ENCODE measurements around the gene MRPL53. TPM values are rescaled to one million over a fixed set of nuclear protein-coding genes. Genes with fewer than 3 reads are reported as not detected.

MRPL53 gene
- total RNA-seq = 105 TPM in 2 replicates

DNA sequence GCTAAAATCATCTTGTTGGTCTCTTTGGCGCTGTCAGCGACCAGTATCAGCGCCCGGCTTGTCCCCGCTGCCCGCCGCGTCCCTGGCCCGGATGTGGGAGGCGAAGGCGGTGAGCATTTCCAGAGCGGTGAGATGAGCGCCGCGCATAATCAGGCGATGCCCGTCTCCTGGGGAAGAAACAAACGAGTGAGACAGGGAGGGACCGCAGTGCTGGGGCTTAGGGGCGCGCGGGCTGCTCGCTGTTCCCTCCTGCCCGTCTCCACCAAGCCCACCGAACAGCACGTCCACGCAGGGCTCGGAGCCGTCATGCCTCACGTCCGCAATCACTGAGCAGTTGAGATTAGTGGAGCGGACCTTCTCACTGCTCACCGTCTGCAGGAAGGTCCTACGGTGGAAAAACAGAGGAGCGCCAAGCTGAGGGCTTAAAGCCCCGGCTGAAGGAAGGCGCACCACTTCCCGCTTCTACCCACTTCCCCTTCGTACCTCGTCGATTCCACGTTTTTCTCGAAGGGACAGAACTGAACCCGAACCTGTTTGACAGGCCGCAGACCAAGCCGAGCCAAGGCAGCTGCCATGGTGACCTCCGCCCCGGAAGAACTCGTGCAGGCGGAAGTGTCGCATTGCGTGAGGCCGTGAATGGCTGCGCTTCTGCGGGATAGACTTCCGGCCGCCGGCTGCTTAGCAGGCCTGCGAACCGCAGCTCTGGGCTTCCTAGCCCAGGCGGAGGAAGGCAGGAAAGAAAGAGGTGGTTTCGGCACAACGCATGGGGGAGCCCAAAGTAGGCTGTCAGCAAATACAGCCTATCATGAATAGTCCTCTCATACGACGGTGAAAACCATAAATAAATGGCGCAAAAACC lies at the start of gene MRPL53:
Gene MRPL53 (minus strand): TSS at position 595 of the 859 bp plus-strand sequence. CDS start 20 bp downstream, at position 575.
- intact Hi-C loops (cut with micrococcal nuclease) = loop anchor here (1.0 kb wide), 4 partner anchors 10 to 57 kb away; partner anchors contain the start of genes AUP1, CCDC142, HTRA2 and WBP1

DNA sequence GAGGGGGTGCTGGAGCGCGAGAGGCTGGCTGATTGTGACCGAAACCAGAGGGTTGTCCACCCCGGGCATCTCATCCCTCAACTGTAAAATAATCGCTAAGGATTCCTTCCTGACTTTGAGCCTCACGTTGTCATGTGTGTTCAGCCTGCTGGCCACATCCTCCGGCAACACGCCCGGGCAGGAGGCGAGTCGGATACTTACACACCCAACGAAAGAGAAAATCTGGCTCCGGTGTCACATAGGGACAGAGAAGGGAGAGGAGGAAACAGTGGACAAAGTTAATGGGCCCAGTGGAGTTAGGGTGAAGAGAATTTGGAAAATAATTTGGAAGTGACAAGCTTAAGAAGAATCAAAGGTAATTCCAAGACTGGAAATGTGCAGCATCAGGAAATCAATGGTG lies 44.2 kb upstream of the MRPL53 start:
- intact Hi-C loops (cut with micrococcal nuclease) = no loop called here

DNA sequence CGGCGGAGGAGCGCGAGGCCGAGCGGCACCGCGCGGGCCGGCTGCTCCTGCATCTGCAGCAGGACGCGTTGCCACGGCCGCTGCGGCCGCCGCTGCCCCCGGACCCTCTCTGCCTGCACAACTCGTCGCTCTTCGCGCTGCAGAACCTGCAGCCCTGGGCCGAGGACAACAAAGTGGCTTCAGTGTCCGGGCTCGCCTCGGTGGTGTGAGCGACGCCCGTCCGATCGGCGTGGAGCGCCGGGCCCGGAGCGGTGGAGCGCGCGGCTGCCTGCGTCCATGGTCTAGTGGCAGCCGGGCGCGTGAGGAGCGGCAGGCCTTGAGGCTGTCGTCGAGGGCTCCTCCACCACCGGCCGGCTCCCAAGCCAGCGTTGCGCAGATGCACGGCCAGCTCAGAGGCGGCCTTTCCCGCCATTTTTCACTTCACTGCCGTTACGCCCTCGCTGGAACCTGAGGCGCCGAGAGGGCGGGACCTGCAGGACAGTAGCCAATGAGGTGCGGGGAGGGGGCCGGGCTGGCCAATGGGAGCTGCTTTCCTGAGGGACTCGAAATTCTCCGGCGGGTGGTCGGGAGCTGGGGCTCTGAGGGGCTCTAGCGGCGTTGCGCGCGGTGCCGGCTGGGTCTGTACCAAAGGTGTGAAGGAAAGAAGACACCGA lies 43.6 kb upstream of the MRPL53 start:
- intact Hi-C loops (cut with micrococcal nuclease) = loop anchor here (2.0 kb wide), 1 partner anchor 17 kb away; the partner anchor contains the start of gene LBX2

DNA sequence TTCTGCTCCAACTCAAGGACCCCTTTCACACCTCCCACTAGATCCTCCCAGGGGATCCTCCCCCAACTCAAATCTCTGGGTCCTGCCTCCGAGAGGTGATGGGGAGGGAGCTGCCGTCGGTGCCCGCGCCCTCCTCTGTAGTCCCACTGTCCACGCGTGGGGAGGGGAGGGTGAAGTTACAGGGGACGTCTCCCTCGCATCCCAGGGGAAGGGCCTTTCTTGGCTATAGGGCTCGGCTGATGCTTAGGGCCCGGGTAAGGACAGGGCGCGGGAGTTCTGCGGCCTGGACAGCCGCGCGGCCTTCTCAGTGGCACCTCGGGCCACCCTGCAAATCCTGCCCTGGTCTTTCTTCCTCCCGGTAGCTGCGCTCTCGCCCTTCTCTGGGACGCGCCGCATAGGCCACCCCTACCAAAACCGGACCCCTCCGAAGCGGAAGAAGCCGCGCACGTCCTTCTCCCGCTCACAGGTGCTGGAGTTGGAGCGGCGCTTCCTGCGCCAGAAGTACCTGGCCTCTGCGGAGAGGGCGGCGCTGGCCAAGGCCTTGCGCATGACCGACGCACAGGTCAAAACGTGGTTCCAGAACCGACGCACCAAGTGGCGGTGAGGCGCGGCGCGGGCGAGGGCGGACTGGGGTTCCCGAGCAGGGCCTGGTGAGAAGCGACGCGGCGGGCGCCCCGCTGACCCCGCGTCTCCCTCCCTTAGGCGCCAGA lies 42.9 kb upstream of the MRPL53 start:
- intact Hi-C loops (cut with micrococcal nuclease) = loop anchor here (2.0 kb wide), 1 partner anchor 17 kb away; the partner anchor contains the start of gene LBX2

DNA sequence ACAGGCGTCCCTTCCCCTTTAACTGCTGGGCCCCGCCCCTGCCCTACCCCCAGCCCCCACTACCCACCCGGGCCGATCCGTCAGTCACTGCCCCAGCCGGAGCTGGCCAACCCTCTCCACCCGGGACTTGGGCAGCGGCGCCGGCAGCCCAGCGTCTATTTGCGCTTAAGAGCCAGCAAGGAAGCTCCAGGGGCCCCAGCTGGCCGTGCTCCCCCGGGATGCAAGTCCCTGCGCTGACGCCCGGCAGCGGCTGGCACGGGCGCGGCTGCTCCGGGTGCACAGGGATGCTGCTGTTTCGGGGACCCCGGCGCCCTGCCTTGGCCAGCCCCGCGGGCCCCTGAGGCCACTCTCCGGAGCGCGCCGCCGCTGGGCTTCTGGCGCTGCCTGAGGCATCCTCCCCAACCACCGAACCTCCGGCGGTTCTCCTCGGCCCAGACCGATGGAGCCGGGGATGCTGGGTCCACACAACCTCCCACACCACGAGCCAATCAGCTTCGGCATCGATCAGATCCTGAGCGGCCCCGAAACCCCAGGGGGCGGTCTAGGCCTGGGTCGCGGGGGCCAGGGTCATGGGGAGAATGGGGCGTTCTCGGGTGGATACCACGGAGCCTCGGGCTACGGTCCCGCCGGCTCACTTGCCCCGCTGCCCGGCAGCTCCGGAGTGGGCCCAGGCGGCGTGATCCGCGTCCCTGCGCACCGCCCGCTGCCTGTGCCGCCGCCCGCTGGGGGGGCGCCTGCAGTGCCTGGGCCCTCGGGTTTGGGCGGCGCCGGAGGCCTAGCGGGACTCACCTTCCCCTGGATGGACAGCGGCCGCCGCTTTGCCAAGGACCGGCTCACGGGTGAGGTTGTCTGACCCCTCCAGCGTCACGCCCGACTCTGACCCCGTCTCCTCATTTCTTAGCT lies 42.1 kb upstream of the MRPL53 start, which contains the start of gene TLX2:
Gene TLX2 (plus strand): TSS at position 83 of the 903 bp plus-strand sequence. CDS start 357 bp downstream, at position 440.
- intact Hi-C loops (cut with micrococcal nuclease) = loop anchor here (1.0 to 2.0 kb wide), 2 partner anchors 15 to 16 kb away; partner anchors contain the start of genes AUP1, HTRA2 and LBX2

DNA sequence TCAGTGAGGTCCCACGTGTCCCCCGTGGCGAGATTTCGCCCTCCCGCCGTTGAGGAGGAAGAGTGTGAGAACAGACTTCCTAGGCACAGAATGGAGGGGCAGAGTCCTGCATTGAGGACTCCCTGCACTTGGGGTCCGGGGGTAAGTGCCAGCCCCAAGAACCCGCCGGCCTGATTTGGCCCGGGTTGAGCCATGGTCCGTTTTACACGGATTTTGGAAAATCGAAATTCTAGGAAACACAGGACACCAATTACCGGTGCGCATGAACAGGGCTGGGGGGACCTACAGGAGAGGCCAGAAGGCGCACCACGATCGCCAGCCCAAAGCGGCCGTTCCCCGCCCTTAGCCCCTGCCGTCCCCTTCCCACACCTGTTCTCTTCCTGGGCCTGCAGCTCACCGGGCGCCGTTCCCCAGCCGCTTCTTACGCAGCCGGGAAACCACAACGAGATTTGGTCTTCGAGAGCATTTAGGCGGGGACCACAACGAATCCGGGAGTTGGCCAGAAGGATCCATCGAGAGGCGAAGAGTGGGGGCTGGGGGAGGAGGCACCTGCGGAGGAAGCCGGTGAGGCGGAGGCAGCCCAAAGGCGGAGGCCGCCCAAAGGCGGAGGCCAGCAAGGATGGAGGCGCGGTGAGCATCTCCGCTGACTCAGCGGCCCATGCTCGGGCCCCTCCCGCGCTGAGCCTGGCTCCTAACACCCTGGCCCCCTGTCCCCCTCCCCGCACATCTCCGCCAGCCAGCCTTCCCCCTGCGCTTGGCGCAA lies 41.3 kb upstream of the MRPL53 start:
- intact Hi-C loops (cut with micrococcal nuclease) = loop anchor here (1.0 to 2.0 kb wide), 2 partner anchors 15 to 16 kb away; partner anchors contain the start of genes AUP1, HTRA2 and LBX2

DNA sequence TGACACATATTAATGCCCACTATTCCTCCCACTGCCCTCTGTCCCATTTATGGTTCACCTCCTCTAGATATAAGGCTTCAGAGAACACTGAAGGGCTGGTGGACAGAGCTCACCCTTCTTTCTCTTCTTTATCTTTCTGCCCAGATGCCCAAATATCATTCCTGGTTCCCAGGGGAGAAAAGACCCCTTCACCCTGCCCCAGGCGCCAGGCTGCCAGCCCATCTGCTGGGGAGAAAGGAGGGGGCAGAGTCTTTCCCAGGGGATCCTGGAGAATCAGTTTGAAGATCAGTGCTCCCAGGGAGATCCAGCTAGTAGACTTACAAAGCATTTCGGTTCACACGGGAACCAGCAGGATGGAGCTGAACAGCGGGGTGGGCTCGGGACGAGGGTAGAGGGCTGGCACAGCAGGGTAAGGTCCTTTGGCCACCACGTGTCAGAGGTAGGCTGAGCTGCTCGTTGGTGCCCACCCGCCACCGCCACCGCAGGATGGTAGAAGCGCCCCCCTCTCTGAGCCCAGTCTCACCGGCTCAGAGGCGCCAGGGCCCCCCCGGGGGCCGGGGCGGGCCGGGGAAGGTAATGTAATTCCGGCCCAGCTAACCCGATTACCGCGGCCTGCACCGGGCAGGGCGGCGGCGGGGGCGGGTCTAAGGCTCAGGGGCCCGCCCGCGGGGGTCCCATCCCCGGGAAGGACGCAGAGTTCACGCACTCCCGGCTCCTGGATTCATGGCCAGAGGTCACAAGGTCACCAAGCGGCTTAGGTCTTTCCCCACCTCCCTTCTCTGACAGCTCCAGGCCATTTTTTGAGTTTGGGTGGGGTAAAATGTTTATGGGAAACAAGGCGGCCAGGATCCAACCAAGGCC lies 40.5 kb upstream of the MRPL53 start:
- intact Hi-C loops (cut with micrococcal nuclease) = no loop called here

DNA sequence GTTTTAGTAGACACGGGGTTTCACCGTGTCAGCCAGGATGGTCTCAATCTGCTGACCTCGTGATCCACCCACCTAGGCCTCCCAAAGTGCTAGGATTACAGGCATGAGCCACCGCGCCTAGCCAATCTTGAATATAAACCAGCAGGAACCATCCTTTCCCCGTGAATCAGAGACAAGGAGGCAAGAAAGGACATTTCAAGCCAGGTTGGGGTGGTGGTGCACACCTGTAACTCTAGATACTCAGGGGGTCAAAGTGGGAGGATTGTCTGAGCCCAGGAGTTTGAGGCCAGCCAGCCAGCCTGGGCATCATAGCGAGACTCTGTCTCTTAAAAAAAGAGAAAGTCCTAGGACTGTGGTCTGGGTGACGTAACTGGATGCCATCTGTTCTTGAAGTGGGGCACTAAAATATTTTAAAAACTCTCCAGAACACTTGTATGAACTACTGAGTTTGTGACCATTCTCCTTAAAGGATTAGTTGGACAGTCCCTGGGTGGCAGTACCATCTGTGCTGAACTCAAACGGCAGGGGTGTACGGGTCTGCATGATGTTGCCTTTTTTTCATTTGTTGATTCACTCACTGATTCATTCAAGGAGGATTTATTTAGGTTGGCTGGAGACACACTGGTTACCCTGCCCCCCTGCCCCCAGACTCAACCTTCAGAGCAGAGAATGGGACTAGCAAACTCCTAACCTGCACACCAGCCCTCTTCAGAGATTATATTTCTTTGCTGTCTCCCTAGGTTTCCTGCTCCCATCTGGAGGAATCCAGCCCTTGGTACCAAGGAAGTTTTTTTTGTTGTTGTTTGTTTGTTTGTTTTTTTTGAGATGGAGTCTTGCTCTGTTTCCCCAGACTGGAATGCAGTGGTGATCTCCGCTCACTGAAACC lies 38.9 kb upstream of the MRPL53 start:
- intact Hi-C loops (cut with micrococcal nuclease) = no loop called here

DNA sequence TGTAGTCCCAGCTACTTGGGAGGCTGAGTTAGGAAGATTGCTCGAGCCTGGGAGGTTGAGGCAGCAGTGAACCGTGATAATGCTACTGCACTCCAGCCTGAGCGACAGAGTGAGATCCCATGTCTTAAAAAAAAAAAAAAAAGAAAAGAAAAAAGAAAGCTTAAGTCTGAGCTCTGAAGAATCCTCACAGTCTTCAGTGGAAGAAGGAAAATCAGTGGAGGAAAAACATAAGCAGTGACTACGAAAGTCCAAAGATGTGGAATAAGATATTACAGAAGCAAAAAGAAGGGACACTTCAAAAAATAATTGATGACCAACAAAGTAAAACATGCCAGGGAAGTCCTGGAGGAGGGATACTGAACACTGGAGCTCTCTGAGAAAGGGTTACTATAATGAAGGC lies 37.8 kb upstream of the MRPL53 start:
- intact Hi-C loops (cut with micrococcal nuclease) = no loop called here

DNA sequence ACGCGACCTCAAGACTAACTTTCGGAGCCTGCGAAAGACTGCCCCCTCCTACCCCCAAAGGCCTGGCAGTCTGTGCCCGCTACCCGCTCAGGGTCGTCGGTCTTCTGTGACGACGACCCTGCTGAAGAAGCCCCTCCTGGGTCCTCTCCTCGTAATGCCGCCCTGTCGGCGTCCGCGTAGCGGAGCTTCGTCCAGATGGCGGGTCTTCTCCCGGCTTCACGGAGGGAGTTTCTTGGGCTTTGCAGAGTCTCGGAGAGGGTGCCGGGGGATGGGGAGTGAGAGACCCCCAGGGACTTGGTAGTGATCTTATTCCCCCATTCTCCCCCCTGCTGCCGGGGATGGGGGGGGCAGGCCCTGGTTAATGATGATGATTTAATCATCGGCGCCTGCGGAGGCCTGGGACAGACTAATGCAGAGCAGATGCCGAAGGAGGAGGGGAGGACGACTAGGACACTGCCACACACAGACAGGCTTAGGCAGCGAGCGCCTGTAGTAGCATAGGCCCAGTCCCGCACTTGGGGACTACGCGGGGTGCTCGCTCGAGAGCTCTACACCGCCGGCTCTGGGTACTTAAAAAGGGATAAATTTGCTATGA lies 35.5 kb upstream of the MRPL53 start:
- intact Hi-C loops (cut with micrococcal nuclease) = loop anchor here (1.0 to 10.0 kb wide), 7 partner anchors 9 to 327 kb away; partner anchors contain the start of genes AUP1, DOK1, HK2 and HTRA2

DNA sequence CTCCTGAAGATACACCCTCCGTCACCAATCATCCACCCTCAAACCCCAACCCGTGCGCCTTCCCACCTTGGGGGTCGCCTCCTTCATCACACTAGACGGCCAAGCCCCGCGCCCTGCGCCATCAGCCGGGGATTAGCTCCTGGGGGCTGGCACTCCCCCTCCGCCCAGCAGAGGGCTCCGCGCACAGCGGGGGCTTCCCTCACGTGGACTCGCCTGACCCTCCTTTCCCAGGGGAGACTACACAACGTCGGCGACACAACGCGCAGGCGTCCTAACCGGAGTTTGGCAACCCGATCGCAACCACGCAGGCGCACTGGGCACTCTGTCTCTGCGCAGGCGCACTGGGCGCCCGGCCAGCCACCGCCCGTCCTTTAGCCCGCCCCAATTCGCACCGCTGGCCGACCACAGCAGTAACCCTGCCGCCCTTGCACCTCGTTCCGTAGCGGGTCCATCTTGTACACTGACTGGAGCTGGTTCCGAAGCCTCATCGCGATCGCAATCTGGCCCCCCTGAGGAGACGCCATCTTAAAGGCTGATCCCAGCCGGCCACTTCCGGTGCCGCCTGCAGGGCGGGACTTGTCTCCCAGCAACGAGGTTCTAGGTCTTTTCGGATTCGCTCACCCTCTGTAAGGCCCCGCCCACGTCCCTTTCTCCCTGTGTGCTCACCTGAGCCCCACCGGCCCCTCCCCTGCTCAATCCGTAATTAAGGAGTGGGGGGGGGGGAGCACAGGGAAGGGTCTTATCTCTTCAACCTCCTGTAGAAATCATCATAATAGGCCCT lies 34.9 kb upstream of the MRPL53 start, which contains the start of gene PCGF1:
Gene PCGF1 (minus strand): TSS at position 551 of the 781 bp plus-strand sequence. CDS start 27 bp downstream, at position 524.
- intact Hi-C loops (cut with micrococcal nuclease) = loop anchor here (1.0 to 10.0 kb wide), 7 partner anchors 8 to 327 kb away; partner anchors contain the start of genes AUP1, DOK1, HK2 and HTRA2

DNA sequence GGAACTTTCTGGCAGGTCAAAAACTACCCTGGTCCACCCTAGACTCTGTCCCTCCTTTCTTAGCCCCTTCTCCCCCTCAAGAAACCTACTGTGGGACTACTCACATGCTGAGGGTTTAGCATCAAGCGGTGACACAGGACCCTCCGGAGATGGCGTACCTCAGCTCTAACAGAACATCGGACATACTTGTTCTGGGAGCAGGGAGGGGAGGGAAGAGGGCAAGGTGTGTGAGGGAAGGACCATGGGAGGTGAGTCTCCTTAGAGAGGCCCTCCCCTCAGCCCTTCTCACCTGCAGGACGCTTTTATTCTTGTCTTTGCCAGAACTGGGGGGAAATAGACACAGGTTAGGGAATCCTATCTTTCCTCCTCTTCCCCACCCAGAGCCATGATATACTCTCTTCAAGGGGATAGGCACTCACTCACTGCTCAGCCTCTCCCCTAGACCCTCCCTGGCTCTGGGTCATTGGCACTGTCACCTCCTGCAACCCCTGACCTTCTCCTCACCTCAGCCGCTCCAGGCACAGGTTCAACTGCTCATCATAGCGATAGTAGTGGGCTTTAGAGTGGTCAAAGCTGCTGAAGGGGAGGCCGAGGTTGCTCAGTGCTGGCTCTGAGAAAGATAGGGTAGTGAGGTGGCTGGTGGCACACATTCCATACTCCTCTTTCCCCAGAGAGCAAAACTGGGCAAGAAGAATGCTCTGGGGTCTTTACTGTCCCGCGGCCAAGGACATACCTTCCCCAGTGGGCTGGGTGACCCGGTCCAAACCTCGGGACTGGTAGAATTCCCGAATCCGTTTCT lies 33.2 kb upstream of the MRPL53 start:
- intact Hi-C loops (cut with micrococcal nuclease) = loop anchor here (2.0 to 10.0 kb wide), 3 partner anchors 49 to 329 kb away; partner anchors contain the start of genes DOK1, HK2 and SEMA4F

DNA sequence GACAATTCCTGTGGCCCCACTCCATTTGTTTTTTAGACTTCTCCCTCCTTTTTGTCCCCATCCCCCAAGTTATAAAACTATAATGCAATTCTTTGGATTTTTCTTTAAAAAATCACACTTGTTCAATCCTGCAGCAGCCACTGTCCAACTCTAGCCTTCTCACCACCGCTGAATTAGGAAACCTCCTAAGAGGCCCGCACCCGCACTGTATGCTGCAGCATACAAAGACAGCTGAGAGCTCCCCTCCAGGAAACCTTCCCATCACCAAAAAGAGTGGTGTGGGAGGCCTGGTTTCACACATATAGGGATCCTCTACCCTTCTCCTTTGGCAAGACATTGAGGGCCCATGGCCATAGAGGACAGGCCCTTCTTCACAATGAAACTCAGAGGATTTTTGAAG lies 32.1 kb upstream of the MRPL53 start:
- intact Hi-C loops (cut with micrococcal nuclease) = loop anchor here (10.0 kb wide), 2 partner anchors 150 to 330 kb away; partner anchors contain the start of genes HK2 and SEMA4F

DNA sequence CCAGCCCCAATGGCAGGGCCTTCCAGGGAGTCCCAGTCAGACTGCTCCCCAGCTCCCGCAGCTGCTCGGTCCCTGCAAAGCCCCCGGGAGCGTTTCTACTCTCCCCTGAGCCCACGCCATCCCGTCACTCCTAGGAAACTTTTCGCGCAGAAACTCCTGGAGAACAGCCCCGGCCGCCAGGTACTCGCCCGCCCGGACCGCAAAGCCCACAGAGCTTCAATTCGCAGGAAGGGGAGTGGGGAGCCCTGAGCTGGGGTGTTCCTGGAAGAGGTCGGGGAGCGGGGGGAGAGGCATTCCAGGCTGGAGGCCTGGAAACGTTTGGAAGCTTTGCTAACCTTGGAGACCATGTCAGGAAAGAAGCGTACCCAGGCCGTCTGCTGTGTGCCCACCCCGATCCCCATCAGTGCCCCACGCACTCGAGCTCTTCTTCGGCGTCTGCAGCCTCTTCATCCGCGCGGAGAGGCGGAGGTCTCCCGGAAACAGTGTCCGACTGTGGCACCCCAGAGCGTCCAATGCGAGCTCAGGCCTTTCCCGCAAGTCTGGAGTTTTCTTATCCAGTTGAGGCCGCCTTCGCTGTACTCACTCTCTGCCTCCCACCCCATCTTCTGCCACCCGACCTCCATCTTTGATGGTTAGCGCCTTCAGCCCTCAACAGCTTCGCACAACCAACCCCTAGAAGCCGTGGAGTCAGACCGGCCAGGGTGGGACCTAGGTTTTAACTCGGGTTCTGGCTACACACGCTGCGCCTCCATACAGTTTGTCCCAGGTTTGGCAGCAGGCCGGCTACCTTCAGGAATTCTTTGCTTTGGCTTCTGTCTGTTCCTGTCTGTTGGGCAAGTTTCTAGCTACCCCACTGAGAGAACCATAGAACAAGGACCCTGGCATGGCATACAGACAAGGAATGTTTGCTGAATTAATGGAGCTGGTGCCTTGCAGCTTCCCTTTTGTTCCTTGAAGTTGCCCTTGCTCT lies 31.3 kb upstream of the MRPL53 start:
- intact Hi-C loops (cut with micrococcal nuclease) = loop anchor here (10.0 kb wide), 2 partner anchors 151 to 331 kb away; partner anchors contain the start of genes HK2 and SEMA4F

Measured in T-helper 2 cell treated with Interferon-gamma antibody and Interleukin-4, amounts not matched to agents 100 ng/mL and 5 ng/mL, for 36 hours (primary cell).